ENCODE data around the gene GSTT2. TPM values are rescaled to one million over a fixed set of nuclear protein-coding genes. Genes with fewer than 3 reads are reported as not detected.
"Not testable (repeated sequence)": the region's sequence is repeated elsewhere in the genome, so short reads cannot be mapped to it uniquely, and the experiment has no call there.

The GSTT2 gene
- polyA plus RNA-seq (2013, experiment 1 of 2; ENCODE audit: insufficient read length) = 2.5 TPM
- 1.0 TPM for polyA plus RNA-seq (2013, experiment 2 of 2; ENCODE audit: insufficient read length)

- not testable (repeated sequence) for DNase-seq
These were observed at the start of gene GSTT2 for GRCh38 chr22:23979557-23980240. TSS of gene GSTT2 (plus strand) at chr22:23980134.

DNA sequence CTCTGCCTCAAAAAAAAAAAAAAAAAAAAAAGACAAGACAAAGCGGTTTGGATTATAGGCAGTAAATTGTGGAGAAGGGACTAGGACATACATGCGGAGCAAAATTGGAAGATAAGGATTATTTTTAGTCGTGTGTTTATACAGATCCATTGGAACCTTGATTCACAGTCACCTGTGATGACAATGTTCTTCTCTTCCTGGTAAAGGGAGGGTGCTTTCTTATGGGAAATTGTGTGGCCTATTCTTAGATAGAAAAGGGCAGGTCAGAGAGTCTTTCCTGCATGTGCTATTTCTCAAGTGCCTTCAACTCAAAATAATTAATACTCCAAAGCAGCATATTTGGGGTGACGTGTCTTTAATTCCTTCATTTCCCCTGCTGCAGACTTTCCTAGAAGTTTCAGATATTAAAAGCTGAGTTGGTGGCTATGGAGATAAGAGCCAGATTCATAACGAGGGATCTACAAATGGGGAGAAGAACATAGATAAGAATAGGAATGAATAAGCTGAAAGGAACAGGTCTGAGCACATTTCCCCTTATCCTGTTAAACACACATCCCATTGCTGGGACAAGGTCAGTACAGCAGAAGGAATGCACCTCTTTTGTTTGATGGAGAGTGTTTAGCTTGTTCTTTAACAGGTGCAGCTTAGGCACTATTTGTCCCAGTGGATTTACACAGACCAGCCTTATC is 41.5 kb upstream of the GSTT2 start:
- DNase-seq = no peak

DNA sequence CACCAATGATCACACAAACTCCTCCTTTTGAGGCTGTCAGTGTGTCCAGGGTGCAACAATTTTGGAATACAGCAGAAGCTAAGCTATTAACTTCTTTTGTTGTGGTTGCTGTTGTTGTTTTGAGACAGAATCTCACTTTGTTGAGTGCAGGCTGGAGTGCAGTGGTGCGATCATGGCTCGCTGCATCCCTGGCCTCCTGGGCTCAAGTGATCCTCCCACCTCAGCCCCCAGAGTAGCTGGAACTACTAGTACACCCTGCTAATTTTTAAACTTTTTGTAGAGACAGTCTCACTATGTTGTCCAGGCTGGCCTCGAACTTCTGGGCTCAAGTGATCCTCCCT is 40.9 kb upstream of the GSTT2 start:
- DNase-seq = no peak

GRCh38 chr22:23940166-23940565 is 39.8 kb upstream of the GSTT2 start:
- DNase-seq = not testable (repeated sequence)

GRCh38 chr22:23947391-23947790 is 32.5 kb upstream of the GSTT2 start:
- not testable (repeated sequence) for DNase-seq

- DNase-seq = not testable (repeated sequence)
These were observed 30.2 kb upstream of the GSTT2 start for GRCh38 chr22:23949764-23950163.

DNA sequence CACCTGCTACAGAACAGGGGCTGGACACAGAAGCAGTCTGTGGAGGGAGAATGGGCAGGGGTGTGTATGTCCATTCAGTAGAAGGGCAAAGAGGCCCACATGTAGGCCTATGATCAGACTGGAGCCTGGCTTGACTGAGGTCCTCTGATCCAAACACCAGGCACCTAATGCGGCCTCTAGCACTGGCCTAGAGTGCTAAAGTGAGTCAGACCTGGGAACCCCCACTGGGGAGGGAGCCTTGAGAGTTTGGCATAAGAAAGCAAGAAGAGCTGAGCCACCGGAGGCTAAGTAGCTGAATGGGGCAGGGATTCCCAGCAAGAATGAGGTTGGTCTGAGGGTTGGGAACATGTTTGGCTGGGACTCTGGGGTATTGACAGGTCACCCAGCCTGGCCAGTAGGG is 28.6 kb upstream of the GSTT2 start:
- DNase-seq = not testable (repeated sequence)

- not testable (repeated sequence) for DNase-seq
These were observed 27.0 kb upstream of the GSTT2 start for GRCh38 chr22:23952794-23953405.

DNA sequence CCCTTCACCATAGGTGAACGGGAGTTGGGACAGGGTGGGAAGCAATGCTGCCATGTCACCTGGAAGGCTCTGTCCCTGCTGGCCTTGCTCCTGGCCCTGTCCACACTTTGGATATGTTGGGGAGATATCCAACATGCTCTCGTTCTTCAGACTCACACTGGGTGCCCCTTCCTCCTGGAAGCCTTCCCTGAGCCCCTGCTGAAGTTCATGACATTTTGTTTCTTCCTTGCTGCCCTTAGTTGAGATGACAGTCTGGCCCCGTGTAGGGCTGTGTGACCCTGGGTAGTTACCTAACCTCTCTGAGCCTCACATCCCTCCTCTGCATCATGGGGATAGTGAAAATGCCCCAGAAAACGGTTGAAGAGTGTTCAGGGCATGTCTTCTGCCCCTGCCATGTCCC is 26.4 kb upstream of the GSTT2 start:
- not testable (repeated sequence) for DNase-seq

DNA sequence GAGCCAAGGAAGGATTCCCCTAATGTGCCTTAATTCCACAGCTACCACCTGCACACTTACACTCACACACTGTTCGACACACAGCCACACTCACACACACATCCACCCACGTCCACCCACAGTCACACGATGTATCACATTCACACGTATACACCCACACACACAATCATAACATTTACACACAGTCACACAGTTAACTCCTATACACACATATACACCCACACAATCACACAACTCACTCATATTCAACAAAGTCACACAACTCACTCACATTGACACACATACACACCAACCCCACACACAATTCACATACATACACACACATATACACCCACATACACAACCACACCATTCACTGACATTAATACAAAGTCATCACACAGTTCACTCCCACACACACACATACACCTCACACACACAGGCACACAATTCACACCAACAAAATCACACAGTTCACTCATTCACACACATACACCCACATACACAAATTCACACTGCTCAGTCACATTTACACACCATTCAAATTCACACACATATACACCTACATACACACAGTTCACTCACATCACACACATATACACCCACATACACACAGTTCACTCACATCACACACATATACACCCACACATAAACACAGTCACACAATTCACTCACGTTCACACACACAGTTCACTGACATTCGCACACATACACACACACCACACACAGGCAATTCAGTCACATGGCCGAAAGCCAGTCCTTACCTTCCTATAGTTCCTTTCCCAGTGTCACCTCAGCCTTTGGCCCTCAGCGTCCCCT is 25.5 kb upstream of the GSTT2 start:
- not testable (repeated sequence) for DNase-seq

DNA sequence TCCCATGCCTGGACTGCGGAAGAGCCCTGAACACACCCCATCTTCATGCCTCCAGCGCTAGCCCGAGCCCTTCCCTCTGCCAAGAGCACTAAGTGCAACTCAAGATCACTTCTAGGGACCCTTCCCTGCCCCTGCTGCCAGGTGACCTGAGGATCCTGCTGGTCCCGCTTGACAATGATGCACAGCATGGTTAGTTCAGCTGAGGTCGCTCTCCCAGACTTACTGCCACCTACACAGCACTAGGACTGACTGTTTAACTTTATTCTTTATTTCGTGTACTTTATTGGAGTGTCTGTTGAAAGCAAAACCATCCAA is 25.0 kb upstream of the GSTT2 start:
- not testable (repeated sequence) for DNase-seq

DNA sequence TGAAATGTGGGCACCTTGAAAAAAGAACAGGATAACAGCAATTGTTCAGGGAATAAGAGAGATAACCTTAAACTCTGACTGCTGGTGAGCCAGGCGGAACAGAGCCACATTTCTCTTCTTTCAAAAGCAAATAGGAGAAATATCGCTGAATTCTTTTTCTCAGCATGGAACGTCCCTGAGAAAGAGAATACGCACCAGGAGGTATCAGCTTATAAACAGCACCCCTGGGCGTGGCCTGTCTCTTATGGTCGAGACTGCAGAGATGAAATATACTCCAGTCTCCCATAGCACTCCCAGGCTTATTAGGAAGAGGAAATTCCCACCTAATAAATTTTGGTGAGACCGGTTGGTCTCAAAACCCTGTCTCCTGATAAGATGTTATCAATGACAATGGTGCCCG is 24.0 kb upstream of the GSTT2 start:
- DNase-seq = not testable (repeated sequence)

- DNase-seq = peak; percentile 67
These were observed 23.5 kb upstream of the GSTT2 start for GRCh38 chr22:23956301-23956900.

GRCh38 chr22:23961084-23961771 is 18.7 kb upstream of the GSTT2 start, which contains the start of gene GSTT2B:
TSS of gene GSTT2B (minus strand) at chr22:23961195. CDS start at chr22:23961131, 64 bp downstream.
- not testable (repeated sequence) for DNase-seq

- DNase-seq = not testable (repeated sequence)
These were observed 13.8 kb upstream of the GSTT2 start for GRCh38 chr22:23966094-23966493.

DNA sequence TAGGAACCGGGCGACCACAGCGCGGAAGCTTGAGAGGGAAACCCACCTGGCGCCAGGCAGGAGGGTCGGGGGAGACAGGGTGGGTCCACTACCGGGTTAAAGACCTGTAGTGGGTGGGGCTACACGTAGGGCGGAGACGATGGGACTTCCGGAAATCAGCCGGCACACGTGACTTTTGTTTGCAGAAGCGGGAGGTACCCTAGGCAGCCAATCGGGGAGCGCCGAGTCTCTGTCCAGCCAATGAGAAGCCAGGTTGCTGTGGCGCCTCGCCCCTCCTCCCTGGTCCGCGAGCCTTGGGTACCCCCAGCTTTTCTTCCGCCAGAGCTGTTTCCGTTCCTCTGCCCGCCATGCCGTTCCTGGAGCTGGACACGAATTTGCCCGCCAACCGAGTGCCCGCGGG is 13.4 kb upstream of the GSTT2 start, which contains the start of gene DDTL:
Gene DDTL, plus strand, starts transcription at position 321 of the 400 bp plus-strand sequence. Its CDS starts 27 bp downstream, at position 348.
- DNase-seq = not testable (repeated sequence)

DNA sequence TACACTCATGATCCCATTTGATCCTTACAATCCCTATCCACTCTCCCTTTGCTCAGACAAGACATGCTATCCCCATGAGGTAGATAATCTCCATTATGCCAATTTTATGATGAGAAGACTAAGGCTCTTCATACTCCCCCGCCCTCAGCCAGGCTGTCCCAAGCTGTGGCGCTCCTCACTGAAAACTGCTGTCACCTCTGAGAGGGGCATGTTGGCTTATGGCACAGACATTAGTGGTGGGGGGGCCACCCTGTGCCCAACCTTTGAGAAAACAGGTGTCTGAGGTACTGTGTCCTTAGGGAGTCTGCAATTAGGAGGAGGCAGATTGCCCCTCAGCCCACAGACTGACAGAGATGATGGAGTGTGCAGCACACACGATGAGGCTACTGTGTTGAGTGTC is 10.9 kb upstream of the GSTT2 start:
- no peak for DNase-seq

DNA sequence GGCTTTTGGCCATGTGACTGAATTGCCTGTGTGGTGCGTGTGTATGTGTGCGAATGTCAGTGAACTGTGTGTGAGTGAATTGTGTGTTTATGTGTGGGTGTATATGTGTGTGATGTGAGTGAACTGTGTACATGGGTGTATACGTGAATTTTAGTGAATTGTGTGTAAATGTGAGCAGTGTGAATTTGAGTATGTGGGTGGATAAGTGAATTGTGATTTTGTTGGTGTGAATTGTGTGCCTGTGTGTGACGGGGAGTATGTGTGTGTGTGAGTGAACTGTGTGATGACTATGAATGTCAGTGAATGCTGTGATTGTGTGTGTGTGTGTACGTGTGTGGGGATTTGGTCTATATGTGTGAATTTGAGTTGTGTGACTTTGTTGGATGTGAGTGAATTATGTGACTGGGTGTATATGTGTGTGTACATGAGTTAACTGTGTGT is 9.7 kb upstream of the GSTT2 start:
- DNase-seq = no peak

DNA sequence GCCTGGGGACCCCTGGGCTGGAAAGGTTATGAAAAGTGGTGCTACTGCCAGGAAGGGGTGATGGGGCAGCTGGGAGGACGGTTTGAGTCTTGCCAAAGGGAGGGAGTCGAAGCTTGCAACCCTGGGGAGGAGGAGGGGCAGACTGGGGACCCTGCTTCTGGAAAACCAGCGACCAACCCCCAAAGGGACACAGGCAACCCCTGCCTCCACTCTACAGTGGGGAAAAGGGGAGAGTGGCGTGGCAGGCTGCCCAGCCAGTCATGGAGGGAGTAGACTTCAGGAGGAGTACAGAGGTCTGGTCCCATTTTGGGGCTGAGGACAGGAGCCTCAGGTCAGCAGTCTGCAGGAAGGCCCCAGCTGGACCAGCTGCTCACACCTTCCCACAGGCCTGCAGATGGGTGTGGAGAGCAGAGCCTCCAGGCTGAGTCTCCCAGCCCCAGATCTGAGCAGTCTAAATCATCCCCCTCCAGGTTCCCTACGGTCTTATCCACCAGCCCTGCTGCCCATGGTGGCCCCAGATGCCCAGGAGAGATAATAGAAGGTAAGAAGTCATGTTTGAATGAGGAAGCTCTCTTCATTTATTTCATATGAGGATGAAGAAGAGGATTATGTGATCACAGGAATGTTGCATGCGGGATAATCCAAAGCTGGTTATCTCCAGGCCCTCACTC is 9.0 kb upstream of the GSTT2 start:
- DNase-seq = no peak

DNA sequence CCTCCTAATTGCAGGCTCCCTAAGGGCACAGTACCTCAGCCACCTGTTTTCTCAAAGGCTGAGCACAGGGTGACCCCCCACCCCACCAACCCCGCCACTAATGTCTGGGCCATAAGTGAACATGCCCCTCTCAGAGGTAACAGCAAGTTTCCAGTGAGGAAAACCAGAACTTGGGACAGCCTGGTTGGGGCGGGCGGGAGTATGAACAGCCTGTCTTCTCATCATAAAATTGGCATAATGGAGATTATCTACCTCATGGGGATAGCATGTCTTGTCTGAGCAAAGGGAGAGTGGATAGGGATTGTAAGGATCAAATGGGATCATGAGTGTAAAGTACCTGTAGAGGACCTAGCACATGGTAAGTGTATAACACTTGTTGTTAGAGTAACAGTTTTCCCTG is 8.0 kb upstream of the GSTT2 start:
- DNase-seq = not testable (repeated sequence)

- not testable (repeated sequence) for DNase-seq
These were observed 5.6 kb upstream of the GSTT2 start, which contains the start of gene DDT for GRCh38 chr22:23974345-23974744. TSS of gene DDT (minus strand) at chr22:23974441. CDS start at chr22:23974414, 27 bp downstream.

Data from fibroblast of skin of scalp (primary cell).